ENCODE data around the gene CCT6B.

DNA sequence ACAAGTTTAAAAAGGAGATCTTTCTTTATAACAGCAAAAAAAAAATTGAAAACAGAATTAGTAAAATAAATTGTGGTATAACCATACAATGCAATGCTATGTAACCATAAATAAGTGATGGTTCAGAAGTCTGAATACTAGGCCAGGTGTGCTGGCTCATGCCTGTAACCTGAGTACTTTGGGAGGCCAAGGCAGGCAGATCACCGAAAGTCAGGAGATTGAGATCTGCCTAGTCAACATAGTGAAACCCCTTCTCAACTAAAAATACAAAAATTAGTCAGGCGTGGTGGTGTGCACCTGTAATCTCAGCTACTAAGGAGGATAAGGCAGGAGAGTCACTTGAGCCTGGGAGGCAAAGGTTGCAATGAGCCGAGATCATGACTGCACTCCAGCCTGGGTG lies 34.6 kb downstream of the CCT6B start:
- no peak for TF ChIP-seq POLR2AphosphoS5 (IDR thresholded peaks at IDR 0.05)
- TF ChIP-seq, protein P1, sequence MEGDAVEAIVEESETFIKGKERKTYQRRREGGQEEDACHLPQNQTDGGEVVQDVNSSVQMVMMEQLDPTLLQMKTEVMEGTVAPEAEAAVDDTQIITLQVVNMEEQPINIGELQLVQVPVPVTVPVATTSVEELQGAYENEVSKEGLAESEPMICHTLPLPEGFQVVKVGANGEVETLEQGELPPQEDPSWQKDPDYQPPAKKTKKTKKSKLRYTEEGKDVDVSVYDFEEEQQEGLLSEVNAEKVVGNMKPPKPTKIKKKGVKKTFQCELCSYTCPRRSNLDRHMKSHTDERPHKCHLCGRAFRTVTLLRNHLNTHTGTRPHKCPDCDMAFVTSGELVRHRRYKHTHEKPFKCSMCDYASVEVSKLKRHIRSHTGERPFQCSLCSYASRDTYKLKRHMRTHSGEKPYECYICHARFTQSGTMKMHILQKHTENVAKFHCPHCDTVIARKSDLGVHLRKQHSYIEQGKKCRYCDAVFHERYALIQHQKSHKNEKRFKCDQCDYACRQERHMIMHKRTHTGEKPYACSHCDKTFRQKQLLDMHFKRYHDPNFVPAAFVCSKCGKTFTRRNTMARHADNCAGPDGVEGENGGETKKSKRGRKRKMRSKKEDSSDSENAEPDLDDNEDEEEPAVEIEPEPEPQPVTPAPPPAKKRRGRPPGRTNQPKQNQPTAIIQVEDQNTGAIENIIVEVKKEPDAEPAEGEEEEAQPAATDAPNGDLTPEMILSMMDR (IDR thresholded peaks at IDR 0.05) = no peak
